ENCODE data around the gene NTSR1.

DNA sequence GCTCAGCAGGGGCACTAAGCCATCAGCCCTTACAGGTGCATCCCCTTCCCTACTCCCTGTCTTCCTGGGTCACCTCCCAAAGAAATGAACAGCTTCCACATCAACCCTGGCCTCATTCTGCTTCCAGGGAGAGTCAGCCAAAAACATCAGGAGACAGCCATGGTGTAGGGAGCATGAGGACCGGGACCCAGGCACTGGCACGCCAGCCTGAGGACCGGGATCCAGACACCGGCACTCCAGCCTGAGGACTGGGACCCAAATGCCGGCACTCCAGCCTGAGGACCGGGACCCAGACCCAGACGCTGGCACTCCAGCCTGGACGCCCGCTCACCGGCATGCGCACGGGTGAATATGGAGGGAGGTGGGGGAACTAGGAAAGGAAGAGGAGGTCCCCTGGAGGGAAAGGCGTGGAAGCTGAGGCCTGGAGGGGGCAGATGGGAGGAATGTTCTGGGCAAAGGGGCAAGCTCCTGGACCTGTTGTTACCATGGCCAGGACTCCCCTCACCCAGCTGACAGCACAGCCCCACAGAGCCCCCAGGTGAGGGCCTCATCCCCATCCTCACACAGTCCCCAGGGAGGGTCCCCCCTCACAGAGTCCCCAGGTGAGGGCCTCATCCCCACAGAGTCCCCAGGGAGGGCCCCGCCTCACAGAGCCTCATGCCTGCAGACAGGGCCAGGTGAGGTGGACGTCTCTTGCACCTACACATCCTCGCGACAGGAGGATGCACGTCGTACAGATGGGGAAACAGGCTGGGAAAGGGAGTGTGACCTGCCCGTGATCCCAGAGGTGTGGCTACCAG is 61.7 kb downstream of the NTSR1 start:
- TF ChIP-seq, protein P1, sequence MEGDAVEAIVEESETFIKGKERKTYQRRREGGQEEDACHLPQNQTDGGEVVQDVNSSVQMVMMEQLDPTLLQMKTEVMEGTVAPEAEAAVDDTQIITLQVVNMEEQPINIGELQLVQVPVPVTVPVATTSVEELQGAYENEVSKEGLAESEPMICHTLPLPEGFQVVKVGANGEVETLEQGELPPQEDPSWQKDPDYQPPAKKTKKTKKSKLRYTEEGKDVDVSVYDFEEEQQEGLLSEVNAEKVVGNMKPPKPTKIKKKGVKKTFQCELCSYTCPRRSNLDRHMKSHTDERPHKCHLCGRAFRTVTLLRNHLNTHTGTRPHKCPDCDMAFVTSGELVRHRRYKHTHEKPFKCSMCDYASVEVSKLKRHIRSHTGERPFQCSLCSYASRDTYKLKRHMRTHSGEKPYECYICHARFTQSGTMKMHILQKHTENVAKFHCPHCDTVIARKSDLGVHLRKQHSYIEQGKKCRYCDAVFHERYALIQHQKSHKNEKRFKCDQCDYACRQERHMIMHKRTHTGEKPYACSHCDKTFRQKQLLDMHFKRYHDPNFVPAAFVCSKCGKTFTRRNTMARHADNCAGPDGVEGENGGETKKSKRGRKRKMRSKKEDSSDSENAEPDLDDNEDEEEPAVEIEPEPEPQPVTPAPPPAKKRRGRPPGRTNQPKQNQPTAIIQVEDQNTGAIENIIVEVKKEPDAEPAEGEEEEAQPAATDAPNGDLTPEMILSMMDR (IDR thresholded peaks at IDR 0.05; ENCODE audit: low read depth, low read length, poor library complexity, severe bottlenecking): no peak
- no peak for TF ChIP-seq EZH2phosphoT487 (IDR thresholded peaks at IDR 0.05; ENCODE audit: borderline replicate concordance, low read length)

Data from DOHH2 (cell line).